DOHH2 (cell line): ENCODE measurements around the gene PDIA2.

Experiments used
- CTCF ChIP-seq: fragments of 200-600 bp; sonication (generic); IDR thresholded peaks from one replicate; pipeline ENCODE4 v1.5.1; 2014; ENCODE audit warnings: antibody characterized with exemption, mild to moderate bottlenecking, low read depth, low read length; ENCODE audit not compliant: poor library complexity, severe bottlenecking
- EZH2phosphoT487 ChIP-seq: fragments of 200-600 bp; sonication (generic); IDR thresholded peaks from 2 replicates; pipeline ENCODE4 v1.6.1; 2017; ENCODE audit warnings: borderline replicate concordance, mild to moderate bottlenecking, antibody characterized with exemption, low read length, moderate library complexity, mixed read lengths

GRCh38 chr16:261031-261691, 21.8 kb upstream of the PDIA2 start:
- no peak for TF ChIP-seq CTCF
- no peak for TF ChIP-seq EZH2phosphoT487
